GM19351 (cell line): ENCODE results near the gene HIVEP1.
"Not testable (repeated sequence)": the region's sequence is repeated elsewhere in the genome, so short reads cannot be mapped to it uniquely, and the experiment has no call there.

ENCODE experiments used
- ATAC-seq: cut with Tn5 transposase; IDR thresholded peaks from one replicate; pipeline ENCODE4 v1.9.1; 2021; ENCODE audit warnings: mild to moderate bottlenecking, moderate library complexity; ENCODE audit not compliant: unreplicated experiment

HIVEP1 gene

GRCh38 chr6:12150812-12151432 is 138.8 kb downstream of the HIVEP1 start:
- no peak for ATAC-seq

DNA sequence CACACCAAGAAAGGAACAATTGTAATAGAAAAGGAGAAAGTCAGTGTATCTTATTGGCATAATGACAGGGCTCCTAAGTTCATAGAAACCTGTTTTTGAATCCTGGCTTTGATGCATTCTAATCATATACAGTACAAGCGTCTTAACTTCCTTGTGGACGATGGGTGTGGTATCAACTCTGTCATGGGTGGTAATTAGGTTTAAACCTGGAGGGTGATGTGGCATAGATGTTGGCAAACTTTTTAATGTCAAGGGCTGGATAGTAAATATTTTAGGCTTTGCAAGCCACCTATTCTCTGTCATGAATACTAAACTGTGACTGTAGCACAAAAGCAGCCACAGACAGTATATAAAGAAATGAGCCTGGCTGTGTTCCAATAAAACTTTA is 139.3 kb downstream of the HIVEP1 start:
- ATAC-seq: no peak

DNA sequence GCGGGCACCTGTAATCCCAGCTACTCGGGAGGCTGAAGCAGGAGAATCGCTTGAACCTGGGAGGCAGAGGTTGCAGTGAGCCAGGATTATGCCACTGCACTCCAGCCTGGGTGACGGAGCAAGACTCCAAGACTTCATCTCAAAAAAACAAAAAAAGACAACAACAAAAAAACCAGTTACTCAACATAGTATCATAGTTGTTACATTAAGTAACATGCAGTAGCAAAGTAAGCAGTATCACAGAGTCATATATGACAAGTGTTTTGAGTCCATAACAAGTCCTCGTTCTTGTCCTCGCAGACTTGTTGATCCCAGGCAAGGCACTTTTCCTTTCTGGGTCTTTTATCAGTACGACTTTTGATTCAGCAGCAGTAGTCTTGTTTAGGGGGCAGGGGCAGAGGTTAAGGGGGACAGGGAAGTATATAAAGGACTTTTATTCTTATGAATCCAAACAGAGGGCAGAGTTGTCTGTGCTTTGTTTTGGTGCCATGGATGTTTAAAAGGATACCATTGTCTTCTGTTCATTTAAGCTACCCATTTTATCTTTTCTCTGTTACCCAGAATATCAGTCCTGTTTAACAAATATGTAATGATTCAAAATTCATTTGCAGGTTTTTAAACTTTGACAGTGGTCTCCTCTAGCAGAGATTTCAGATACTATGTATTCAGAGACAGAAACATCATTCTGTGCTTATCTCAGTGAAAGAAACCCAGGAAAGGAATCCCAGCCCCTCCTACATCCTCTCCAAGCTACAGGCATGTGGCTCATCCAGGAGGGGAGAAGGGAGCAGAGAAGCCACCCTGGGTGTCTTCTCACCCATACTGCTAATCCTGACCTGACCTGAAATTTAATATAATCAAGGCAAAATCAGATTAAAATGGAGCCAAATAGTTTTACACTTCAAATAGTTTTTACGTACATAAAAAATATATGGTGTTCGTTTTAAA is 140.2 kb downstream of the HIVEP1 start:
- no peak for ATAC-seq

- ATAC-seq: not testable (repeated sequence)
These were observed 143.7 kb downstream of the HIVEP1 start for GRCh38 chr6:12155769-12156168.

- ATAC-seq: no peak
These were observed 146.7 kb downstream of the HIVEP1 start for GRCh38 chr6:12158686-12159415.

- ATAC-seq: no peak
These were observed 148.2 kb downstream of the HIVEP1 start for GRCh38 chr6:12160326-12160725.

DNA sequence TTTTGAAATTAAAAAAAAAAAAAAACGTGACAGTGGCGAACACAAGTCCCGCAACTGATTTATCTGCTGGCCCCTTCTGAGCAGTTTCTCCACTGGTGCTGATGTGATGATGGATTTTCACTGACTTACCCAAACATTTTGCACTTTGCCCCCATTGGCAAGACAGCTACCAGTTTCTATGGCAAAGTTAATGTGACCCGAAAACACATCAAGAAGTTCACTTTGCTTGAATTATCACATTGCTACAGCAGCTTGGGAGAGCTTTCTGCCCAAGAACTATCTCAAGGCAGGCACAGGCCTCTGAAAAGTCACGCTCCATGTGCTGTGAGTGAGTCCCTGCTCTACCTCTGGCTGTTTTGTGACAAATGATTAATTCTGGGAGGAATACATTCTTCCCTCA is 150.1 kb downstream of the HIVEP1 start:
- no peak for ATAC-seq

DNA sequence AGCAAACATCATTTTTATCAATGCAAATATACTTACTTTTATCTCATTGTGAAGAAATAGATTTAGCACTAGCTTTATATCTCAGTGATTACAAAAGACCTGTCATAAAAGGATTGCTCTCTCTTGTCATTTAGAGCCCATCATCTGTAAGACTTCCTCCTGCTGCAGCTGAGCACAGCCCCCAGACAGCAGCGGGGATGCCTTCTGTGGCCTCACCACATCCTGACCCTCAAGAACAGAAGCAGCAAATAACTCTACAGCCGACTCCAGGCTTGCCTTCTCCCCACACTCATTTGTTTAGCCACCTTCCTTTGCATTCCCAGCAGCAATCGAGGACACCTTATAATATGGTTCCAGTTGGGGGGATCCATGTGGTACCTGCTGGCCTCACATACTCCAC is 151.0 kb downstream of the HIVEP1 start:
- peak; percentile 47 for ATAC-seq

- no peak for ATAC-seq
These were observed 151.8 kb downstream of the HIVEP1 start for GRCh38 chr6:12163744-12164507.

GRCh38 chr6:12164508-12164770 is 152.3 kb downstream of the HIVEP1 start:
- ATAC-seq: no peak

DNA sequence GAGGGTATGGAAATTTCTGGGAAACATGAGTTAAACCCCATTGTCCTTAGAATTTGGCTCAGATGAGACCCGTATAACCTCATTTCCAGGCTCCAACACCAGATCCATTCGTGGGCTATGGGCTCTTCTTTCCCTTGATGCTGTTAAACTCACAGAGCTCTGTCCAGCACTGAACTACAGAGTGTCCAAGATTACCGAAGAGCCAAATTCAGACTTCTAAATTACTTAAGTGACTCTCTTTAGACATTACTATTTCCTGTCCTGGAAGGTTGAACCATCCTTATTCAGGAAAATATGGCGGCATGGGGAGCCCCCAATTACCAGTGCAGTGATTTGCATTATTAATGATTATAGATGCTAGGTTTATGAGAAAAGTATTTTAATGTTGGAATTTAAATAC is 153.2 kb downstream of the HIVEP1 start:
- no peak for ATAC-seq

- ATAC-seq: no peak
These were observed 153.7 kb downstream of the HIVEP1 start for GRCh38 chr6:12165722-12166280.

DNA sequence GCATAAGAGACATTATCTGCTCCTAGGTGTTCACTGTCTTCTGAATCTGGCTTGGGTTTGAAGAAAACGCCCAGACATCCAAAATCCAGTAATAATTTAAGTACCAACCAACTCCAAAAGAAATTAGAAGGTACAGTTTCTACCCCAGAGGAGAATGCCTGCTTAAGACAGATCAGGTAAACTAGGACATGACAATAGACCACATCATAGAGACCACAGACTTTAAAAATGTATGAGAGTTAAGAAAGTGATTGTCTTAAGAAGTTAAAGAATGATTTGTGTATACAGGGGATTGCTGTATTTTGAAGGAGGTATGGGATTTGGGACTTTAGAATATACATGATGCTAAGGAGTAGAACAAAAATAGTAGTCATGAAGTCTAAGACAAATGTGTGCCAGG is 157.3 kb downstream of the HIVEP1 start:
- ATAC-seq: no peak

DNA sequence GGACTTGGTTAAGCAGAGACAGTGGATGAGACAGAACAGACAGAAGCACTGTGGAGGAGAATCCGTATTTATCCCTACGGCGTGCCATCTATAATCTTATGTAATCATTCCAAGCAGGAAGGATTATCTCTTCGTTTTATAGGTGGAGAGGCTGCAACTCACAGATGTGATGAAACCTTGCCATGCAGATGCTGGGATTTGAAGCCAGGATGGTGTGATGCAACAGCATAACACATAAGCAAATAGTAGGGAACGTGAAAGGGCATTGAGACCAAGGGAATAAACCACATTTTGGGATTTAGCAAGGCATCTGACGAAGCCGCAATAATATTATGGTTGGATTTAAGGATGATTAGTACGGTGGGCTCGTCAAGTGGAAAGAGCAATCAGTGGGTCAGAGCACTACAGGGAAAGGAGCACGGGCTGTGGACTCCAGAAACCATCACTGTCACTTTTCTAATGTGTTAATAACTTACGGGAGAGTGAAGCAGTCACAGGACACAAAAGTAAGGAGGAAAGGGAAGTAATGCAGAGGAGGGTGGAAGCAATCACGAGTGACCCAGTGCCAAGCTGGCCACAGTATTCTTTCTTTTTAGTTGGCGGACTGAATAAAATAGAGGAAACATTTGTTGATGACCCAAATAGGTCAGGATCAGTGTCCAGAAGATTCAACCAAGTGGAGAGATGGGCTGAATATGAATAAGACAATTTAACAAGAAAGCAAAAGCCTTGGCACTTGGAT is 158.4 kb downstream of the HIVEP1 start:
- no peak for ATAC-seq

DNA sequence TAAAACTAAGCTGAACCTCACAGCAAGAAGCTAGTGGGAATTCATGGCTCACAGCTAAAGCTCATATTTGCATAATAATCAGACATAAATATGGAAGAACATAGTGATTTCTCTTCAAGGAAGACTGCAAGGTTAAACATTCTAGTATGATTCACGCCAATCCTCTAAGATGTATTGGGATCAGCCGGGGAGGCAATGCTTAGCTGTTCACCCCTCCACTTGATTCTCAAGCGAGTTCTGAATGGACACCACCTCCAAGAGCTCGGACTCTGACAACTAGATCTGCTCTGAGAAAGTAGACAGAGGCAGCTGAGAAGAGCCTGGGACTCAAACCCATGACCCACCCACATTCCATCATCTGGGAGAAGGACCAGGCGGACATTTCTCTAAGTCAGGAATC is 159.6 kb downstream of the HIVEP1 start:
- no peak for ATAC-seq

GRCh38 chr6:12172572-12172971 is 160.5 kb downstream of the HIVEP1 start:
- no peak for ATAC-seq

DNA sequence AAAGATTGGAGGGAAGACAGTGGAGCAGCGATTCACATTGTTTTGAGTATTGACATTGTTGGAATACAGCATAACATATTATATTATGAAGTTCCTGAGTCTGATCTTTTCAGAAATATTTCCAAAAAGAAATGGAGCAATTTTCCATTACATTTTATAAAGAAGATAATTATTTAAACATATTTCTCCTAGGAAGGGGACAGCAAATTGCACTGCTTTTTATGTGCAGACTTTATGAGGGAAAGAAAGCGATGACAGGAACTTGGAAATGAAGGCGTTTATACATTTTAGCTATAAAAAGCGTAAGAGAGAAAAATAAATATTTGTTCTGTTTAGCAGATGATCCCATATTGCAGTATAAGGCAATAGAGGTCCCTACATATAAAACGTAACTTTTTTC is 161.1 kb downstream of the HIVEP1 start:
- ATAC-seq: no peak

- ATAC-seq: no peak
These were observed 161.5 kb downstream of the HIVEP1 start for GRCh38 chr6:12173661-12174060.

GRCh38 chr6:12174878-12175277 is 162.8 kb downstream of the HIVEP1 start:
- ATAC-seq: no peak

DNA sequence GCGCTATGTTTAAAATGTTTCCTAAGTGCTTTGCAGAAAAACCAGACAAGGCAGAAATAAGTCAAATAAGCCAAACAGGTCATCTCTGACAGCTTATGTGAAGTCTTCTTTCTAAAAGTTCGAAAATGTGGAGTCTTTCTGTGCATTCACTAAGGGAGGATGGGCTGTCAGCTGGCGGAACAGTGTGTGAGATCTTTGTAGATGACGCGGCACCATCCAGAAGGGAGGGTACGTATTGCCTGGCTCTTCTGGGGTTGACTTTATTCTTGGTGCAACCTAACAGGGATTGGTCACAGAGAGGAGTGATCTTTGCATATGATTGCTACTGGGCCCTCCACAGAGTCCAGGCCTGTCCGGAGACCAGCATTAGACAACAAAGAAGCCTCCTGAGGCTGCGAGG is 163.5 kb downstream of the HIVEP1 start:
- no peak for ATAC-seq
